Panc1 (cell line): ENCODE results near the gene NTM. TPM values are rescaled to one million over a fixed set of nuclear protein-coding genes. Genes with fewer than 3 reads are reported as not detected.

Source experiments
- ATAC-seq: fragments of 200-7000 bp; cut with Tn5 transposase; 2 replicates; pipeline ENCODE4 v1.9.1; 2020; ENCODE audit warnings: mild to moderate bottlenecking, moderate library complexity
- BruUV-seq: library from RNA; stranded (reverse); fragments of 400-500 nt; replicated peaks from 2 replicates; lab custom pipeline; 2021; lab: Mats Ljungman, UMichigan
- CTCF ChIA-PET: fragments of 300-600 bp; sonication (Branson Sonifier 250); formaldehyde crosslinking; loops from one replicate; lab custom pipeline; 2022; ENCODE audit warnings: antibody characterized with exemption; lab: Charles Lee
- POLR2A ChIA-PET: fragments of 300-600 bp; sonication (Branson Sonifier 250); formaldehyde crosslinking; loops from one replicate; lab custom pipeline; 2022; ENCODE audit warnings: antibody characterized with exemption; lab: Charles Lee
- DNase-seq: peaks from one replicate; pipeline ENCODE4 v3.0.0-alpha.2; 2010; ENCODE audit warnings: low read depth, low spot score
- H3K27ac ChIP-seq: 2 replicates; pipeline ENCODE4 v1.5.1; 2011; ENCODE audit warnings: mild to moderate bottlenecking, low read length, inconsistent platforms
- H3K27me3 ChIP-seq: fragments of 200-500 bp; sonication (Bioruptor generic); 2 replicates; pipeline ENCODE4 v1.6.0; 2014; ENCODE audit warnings: low read length, inconsistent platforms; ENCODE audit not compliant: control insufficient read depth, insufficient read depth
- H3K36me3 ChIP-seq: fragments of 200-500 bp; sonication (Bioruptor generic); 2 replicates; pipeline ENCODE4 v1.5.1; 2014; ENCODE audit warnings: inconsistent platforms, mild to moderate bottlenecking, low read length, moderate library complexity; ENCODE audit not compliant: control insufficient read depth, insufficient read depth
- H3K4me1 ChIP-seq: 2 replicates; pipeline ENCODE4 v1.5.1; 2011; ENCODE audit warnings: inconsistent platforms, mild to moderate bottlenecking, low read length, moderate library complexity; ENCODE audit not compliant: control insufficient read depth, insufficient read depth
- H3K4me3 ChIP-seq, 2 experiments: 2 replicates each; pipeline ENCODE4 v1.5.1; 2011 to 2012; ENCODE audit warnings: low read depth in 2 of 2, low read length in 2 of 2, mild to moderate bottlenecking in 2 of 2, inconsistent platforms in 1 of 2, moderate library complexity in 1 of 2
- H3K9me3 ChIP-seq: fragments of 200-500 bp; sonication (Bioruptor generic); 2 replicates; pipeline ENCODE4 v1.5.1; 2014; ENCODE audit warnings: low read depth, mild to moderate bottlenecking, inconsistent platforms, low read length, moderate library complexity; ENCODE audit not compliant: control insufficient read depth, insufficient read depth
- CTCF ChIP-seq: fragments of 450-650 bp; IDR thresholded peaks from 2 replicates; pipeline ENCODE4 v1.5.1; 2017; ENCODE audit warnings: mild to moderate bottlenecking
- POLR2AphosphoS5 ChIP-seq: IDR thresholded peaks from 2 replicates; pipeline ENCODE4 v1.6.1; 2012; ENCODE audit warnings: mild to moderate bottlenecking, low read depth, low read length, moderate library complexity
- REST ChIP-seq, 2 experiments: IDR thresholded peaks; 2 replicates each; pipeline ENCODE4 v1.6.1; 2011 to 2012; ENCODE audit warnings: low read depth in 2 of 2, control low read depth in 1 of 2, low read length in 1 of 2, mild to moderate bottlenecking in 1 of 2, moderate library complexity in 1 of 2; ENCODE audit not compliant: insufficient read depth in 1 of 2
- SIN3A ChIP-seq: IDR thresholded peaks from 2 replicates; pipeline ENCODE4 v1.6.1; 2012; ENCODE audit warnings: low read depth, mild to moderate bottlenecking, low read length, moderate library complexity, borderline replicate concordance; ENCODE audit not compliant: insufficient read depth
- TCF7L2 ChIP-seq: IDR thresholded peaks from 2 replicates; pipeline ENCODE4 v1.6.1; 2011; ENCODE audit warnings: mild to moderate bottlenecking, low read depth, low read length, inconsistent platforms
- in situ Hi-C: cut with HindIII; loops from 2 replicates; pipeline ENCODE4 v1.10.0; 2016; ENCODE audit warnings: low sequenced_read_pairs, low pct_unique_long_range_greater_than_20kb
- intact Hi-C: fragments of 100-400 bp; cut with micrococcal nuclease; formaldehyde crosslinking; loops from one replicate; pipeline ENCODE4 v1.10.0; 2022; ENCODE audit not compliant: unreplicated experiment
- total RNA-seq: library from RNA; stranded (reverse); gene quantifications from one replicate; pipeline ENCODE4 v1.2.1, GENCODE V29; 2021; ENCODE audit not compliant: unreplicated experiment

NTM gene
- total RNA-seq, 1 experiment from 2014 or later = 0.10 TPM

- no peak overlapping the region for H3K27ac ChIP-seq
- DNase-seq = no peak
- H3K27me3 ChIP-seq = peaks cover 2% of the 10 kb centered on the region
- no peak for ATAC-seq
- CTCF ChIA-PET = no interaction called here
- in situ Hi-C loops = no loop called here
- no peak for TF ChIP-seq SIN3A
- TF ChIP-seq REST (IDR thresholded peaks at IDR 0.05; ENCODE audit: insufficient read depth in 1 of 2, low read depth in 2 of 2, low read length in 1 of 2) = no peak
- TF ChIP-seq POLR2AphosphoS5 = no peak
- no peak for TF ChIP-seq TCF7L2
- no peak for TF ChIP-seq CTCF
- intact Hi-C loops = no loop called here
- POLR2A ChIA-PET = no interaction called here
- H3K4me3 ChIP-seq = no peak overlapping the region
- H3K36me3 ChIP-seq = no peaks in the 10 kb centered on the region
- no peaks in the 10 kb centered on the region for H3K4me1 ChIP-seq
- no TSS peak for BruUV-seq
- H3K9me3 ChIP-seq = no peaks in the 10 kb centered on the region
Measured at GRCh38 chr11:131418189-131418588, 47.8 kb downstream of the NTM start.

- TF ChIP-seq TCF7L2 (no peak), REST (IDR thresholded peaks at IDR 0.05; ENCODE audit: insufficient read depth in 1 of 2, low read depth in 2 of 2, low read length in 1 of 2) (no peak), CTCF (no peak), SIN3A (no peak), POLR2AphosphoS5 (no peak)
- in situ Hi-C loops = no loop called here
- ChIA-PET POLR2A (no interaction called here), CTCF (no interaction called here)
- H3K27me3 ChIP-seq = peaks cover 2% of the 10 kb centered on the region
- no TSS peak for BruUV-seq
- no peak for ATAC-seq
- H3K9me3 ChIP-seq = no peaks in the 10 kb centered on the region
- no peaks in the 10 kb centered on the region for H3K36me3 ChIP-seq
- no peak overlapping the region for H3K4me3 ChIP-seq
- DNase-seq = no peak
- no peaks in the 10 kb centered on the region for H3K4me1 ChIP-seq
- no peak overlapping the region for H3K27ac ChIP-seq
- intact Hi-C loops = no loop called here
Measured at GRCh38 chr11:131421066-131421855, 50.8 kb downstream of the NTM start.
